NCI-H1436 treated with DMSO at 0.1 percent for 48 hours (cell line): ENCODE measurements around the gene PACS2.

ENCODE experiments used
- DNase-seq: peaks from one replicate; lab custom pipeline; 2025; lab: John Stamatoyannopoulos, UW

The PACS2 gene

GRCh38 chr14:105440992-105441391 lies 126.4 kb downstream of the PACS2 start:
- no peak for DNase-seq

GRCh38 chr14:105442125-105442524 lies 127.6 kb downstream of the PACS2 start:
- DNase-seq: no peak

GRCh38 chr14:105442834-105443233 lies 128.3 kb downstream of the PACS2 start:
- DNase-seq: no peak

- DNase-seq: no peak
These were observed 130.3 kb downstream of the PACS2 start for GRCh38 chr14:105444859-105445258.

GRCh38 chr14:105445290-105445689 lies 130.7 kb downstream of the PACS2 start:
- DNase-seq: no peak

GRCh38 chr14:105445901-105446845 lies 131.6 kb downstream of the PACS2 start:
- DNase-seq: no peak

GRCh38 chr14:105446971-105447370 lies 132.4 kb downstream of the PACS2 start:
- DNase-seq: no peak
